IMR-90 (cell line): ENCODE measurements around the gene WDR54.

Source experiments
- CTCF ChIP-seq: conservative IDR thresholded peaks from 2 replicates; pipeline ENCODE4 v1.5.1; 2012; ENCODE audit warnings: mild to moderate bottlenecking, low read depth, low read length, improper control_type of control experiment
- MXI1 ChIP-seq: IDR thresholded peaks from 2 replicates; pipeline ENCODE4 v1.6.1; 2012; ENCODE audit warnings: low read depth, mild to moderate bottlenecking, low read length, moderate library complexity, borderline replicate concordance
- NFE2L2 ChIP-seq: fragments of 150-350 bp; IDR thresholded peaks from 2 replicates; pipeline ENCODE4 v1.6.1; 2016; ENCODE audit warnings: low read depth, mild to moderate bottlenecking, low read length
- SMC3 ChIP-seq: fragments of 150-350 bp; IDR thresholded peaks from 2 replicates; pipeline ENCODE4 v1.6.1; 2016; ENCODE audit warnings: low read depth, mild to moderate bottlenecking, antibody characterized with exemption, low read length, moderate library complexity

- TF ChIP-seq SMC3 (no peak), CTCF (no peak), MXI1 (no peak), NFE2L2 (no peak)
These were observed 28.0 kb upstream of the WDR54 start for GRCh38 chr2:74393525-74393924.
